HepG2 (cell line): ENCODE measurements around the gene HIPK4. TPM values are rescaled to one million over a fixed set of nuclear protein-coding genes. Genes with fewer than 3 reads are reported as not detected.
"Not testable (repeated sequence)": the region's sequence is repeated elsewhere in the genome, so short reads cannot be mapped to it uniquely, and the experiment has no call there.

Experiments used
- ATAC-seq: fragments of 200-7000 bp; cut with Tn5 transposase; 3 replicates; pipeline ENCODE4 v1.9.1; 2020; ENCODE audit warnings: mild to moderate bottlenecking, moderate library complexity
- BruUV-seq: library from RNA; stranded (reverse); fragments of 400-500 nt; replicated peaks from 2 replicates; lab custom pipeline; 2021; lab: Mats Ljungman, UMichigan
- CTCF ChIA-PET: fragments of 300-600 bp; formaldehyde crosslinking; extraction: SDS; loops from one replicate; lab custom pipeline; 2021; ENCODE audit warnings: low total read pairs, inconsistent platforms, low intra/inter-chr PET ratio; lab: Yijun Ruan, JAX
- POLR2A ChIA-PET: fragments of 350-600 bp; sonication (Branson Sonifier 250); formaldehyde crosslinking; loops from one replicate; lab custom pipeline; 2020; ENCODE audit warnings: antibody characterized with exemption, inconsistent platforms; lab: Yijun Ruan, JAX
- DNase-seq: peaks from one replicate; pipeline ENCODE4 v3.0.0-alpha.2; 2015; ENCODE audit warnings: low spot score
- FAIRE-seq: peaks from 3 replicates; lab custom pipeline; 2011; peaks lifted over from hg19 to GRCh38; lab: Jason Lieb, UNC
- H2AFZ ChIP-seq: one replicate; pipeline ENCODE4 v1.6.1; 2011; ENCODE audit warnings: low read length, inconsistent platforms
- H3K27ac ChIP-seq: fragments of 300-600 bp; 3 replicates; pipeline ENCODE4 v1.8.0; 2011; ENCODE audit warnings: mixed run types, mild to moderate bottlenecking, mixed read lengths, low read length, inconsistent platforms; ENCODE audit not compliant: insufficient read depth; ENCODE audit errors: extremely low read length
- H3K27me3 ChIP-seq, 2 experiments: fragments of 200-600 bp in 1 of 2; 2 replicates in 1 of 2; 3 replicates in 1 of 2; pipeline versions ENCODE4 v1.6.0 to v1.8.0; 2011; ENCODE audit warnings: low read length in 2 of 2, mild to moderate bottlenecking in 2 of 2, moderate library complexity in 2 of 2, inconsistent platforms in 1 of 2; ENCODE audit not compliant: insufficient read depth in 2 of 2, control insufficient read depth in 1 of 2
- H3K36me3 ChIP-seq, 2 experiments: fragments of 200-600 bp in 1 of 2; replicated peaks in 1 of 2; 2 replicates in 1 of 2; 3 replicates in 1 of 2; pipeline versions ENCODE4 v1.5.1 to v1.8.0; 2011; ENCODE audit warnings: low read length in 2 of 2, inconsistent platforms in 1 of 2; ENCODE audit not compliant: insufficient read depth in 2 of 2, control insufficient read depth in 1 of 2
- H3K4me1 ChIP-seq: 2 replicates; pipeline ENCODE4 v1.5.1; 2012; ENCODE audit warnings: low read length, inconsistent platforms; ENCODE audit not compliant: insufficient read depth
- H3K4me2 ChIP-seq: 2 replicates; pipeline ENCODE4 v1.6.0; 2011; ENCODE audit warnings: low read depth, low read length, inconsistent platforms
- H3K4me3 ChIP-seq, 3 experiments: fragments of 200-600 bp in 1 of 3; sonication (generic), shearing (Covaris generic) in 1 of 3; replicated peaks in 1 of 3; 2 replicates each; pipeline ENCODE4 v1.5.1; 2011 to 2016; ENCODE audit warnings: low read length in 3 of 3, inconsistent platforms in 2 of 3, low read depth in 2 of 3, mild to moderate bottlenecking in 2 of 3, control low read depth in 1 of 3, mixed read lengths in 1 of 3; ENCODE audit not compliant: insufficient read depth in 1 of 3
- H3K79me2 ChIP-seq: one replicate; pipeline ENCODE4 v1.6.1; 2011; ENCODE audit warnings: low read length, inconsistent platforms; ENCODE audit not compliant: insufficient read depth
- H3K9ac ChIP-seq: 2 replicates; pipeline ENCODE4 v1.6.0; 2011; ENCODE audit warnings: mild to moderate bottlenecking, low read depth, low read length, inconsistent platforms; ENCODE audit not compliant: insufficient read depth
- H3K9me3 ChIP-seq: 2 replicates; pipeline ENCODE4 v1.5.1; 2012; ENCODE audit warnings: mild to moderate bottlenecking, low read length
- H4K20me1 ChIP-seq: 2 replicates; pipeline ENCODE4 v1.6.0; 2011; ENCODE audit warnings: inconsistent platforms, mild to moderate bottlenecking, low read length, moderate library complexity; ENCODE audit not compliant: insufficient read depth
- ATF7 ChIP-seq, 2 experiments: fragments of 450-650 bp in 1 of 2; sonication (generic) in 1 of 2; formaldehyde crosslinking in 1 of 2; IDR thresholded peaks; 2 replicates each; pipeline versions ENCODE4 v1.4.0 to v1.6.1; 2016 to 2020; ENCODE audit warnings: antibody characterized with exemption in 1 of 2, mild to moderate bottlenecking in 1 of 2, missing genetic modification reagents in 1 of 2
- CEBPG ChIP-seq: IDR thresholded peaks from 2 replicates; pipeline ENCODE4 v1.6.1; 2016
- ZMYM3 ChIP-seq: sonication (generic); formaldehyde crosslinking; IDR thresholded peaks from 2 replicates; pipeline ENCODE4 v1.5.1; 2020; ENCODE audit warnings: mild to moderate bottlenecking, missing genetic modification reagents
- ZNF770 ChIP-seq: sonication (generic); formaldehyde crosslinking; IDR thresholded peaks from 2 replicates; pipeline ENCODE4 v1.5.0; 2020; ENCODE audit warnings: mild to moderate bottlenecking, missing genetic modification reagents
- WGBS: methylation state at CpG from one replicate; pipeline ENCODE4 v1.1.6; 2017; ENCODE audit warnings: low lambda C conversion rate; 5-methylcytosine and 5-hydroxymethylcytosine counted together
- in situ Hi-C: cut with HindIII; loops from 2 replicates; pipeline ENCODE4 v1.10.0; 2017; ENCODE audit warnings: low pct_unique_long_range_greater_than_20kb; ENCODE audit not compliant: extremely low pct_ligation_motif_present
- intact Hi-C: fragments of 100-400 bp; cut with micrococcal nuclease; formaldehyde crosslinking; loops from one replicate; pipeline ENCODE4 v1.10.0; 2022; ENCODE audit not compliant: unreplicated experiment
- polyA plus RNA-seq, 8 experiments: library from polyadenylated mRNA; depleted of rRNA in 3 of 8; stranded (reverse) in 7 of 8; unstranded in 1 of 8; fragments of >200 nt; fragmentation: Illumina TruSeq in 4 of 8; extraction: Trizol in 4 of 8; gene quantifications; 2 replicates each; pipeline versions ENCODE4 v1.2.1 to v1.2.3, GENCODE V29; 2011 to 2016; ENCODE audit warnings: low read depth in 4 of 8, missing spikeins in 1 of 8, mixed read lengths in 1 of 8; ENCODE audit not compliant: insufficient read depth in 1 of 8
- total RNA-seq, 5 experiments: library from RNA; depleted of rRNA; stranded (reverse); fragments of >200 nt; fragmentation: Illumina TruSeq; extraction: Trizol; gene quantifications; 2 replicates each; pipeline ENCODE4 v1.2.3, GENCODE V29; 2016; ENCODE audit warnings: low read depth in 1 of 5

HIPK4 gene
- total and polyA plus RNA-seq, 2 of the 13 experiments (the other 11 are each of a cell fraction or from before 2014, with no cell fraction given), result 0.03 TPM; not detected in 1

GRCh38 chr19:40428197-40428596 lies 38.2 kb upstream of the HIPK4 start:
- H3K27ac ChIP-seq; H3K9me3 ChIP-seq; H2AFZ ChIP-seq; CTCF ChIA-PET; in situ Hi-C loops; H3K9ac ChIP-seq; DNase-seq; H4K20me1 ChIP-seq; BruUV-seq; FAIRE-seq; H3K36me3 ChIP-seq; H3K4me2 ChIP-seq; POLR2A ChIA-PET; ATAC-seq; H3K4me3 ChIP-seq; H3K27me3 ChIP-seq; TF ChIP-seq ATF7 (CRISPR knock-in tag; IDR thresholded peaks at IDR 0.05): not testable (repeated sequence)
- peak; percentile 62; the same call in 1 of the 2 replicates for TF ChIP-seq ZMYM3
- TF ChIP-seq CEBPG (CRISPR knock-in tag), result peak; percentile 76
- TF ChIP-seq ATF7 (IDR thresholded peaks at IDR 0.05), result peak; percentile 42; the same call in 1 of the 2 replicates
- TF ChIP-seq ZNF770 (CRISPR knock-in tag), result peak; percentile 95
- H3K4me1 ChIP-seq, result peaks cover 41% of the 10 kb centered on the region
- intact Hi-C loops, result loop anchor here (10.0 kb wide), 1 partner anchor 83 kb away; the partner anchor contains the start of genes C19orf47 and PLD3
- H3K79me2 ChIP-seq, result peaks cover 10% of the 10 kb centered on the region
- WGBS, result 62% methylated on average over 7 of the region's 7 CpGs
